SK-N-SH (cell line): ENCODE measurements around the gene TARS3.

ENCODE experiments used
- CHD2 ChIP-seq: fragments of 150-350 bp; IDR thresholded peaks from 2 replicates; pipeline ENCODE4 v1.6.1; 2018; ENCODE audit warnings: low read length; ENCODE audit not compliant: partially characterized antibody
- CTCF ChIP-seq: fragments of 200-600 bp; sonication (generic); IDR thresholded peaks from 2 replicates; pipeline ENCODE4 v1.6.1; 2017; ENCODE audit warnings: antibody characterized with exemption, mild to moderate bottlenecking, moderate library complexity
- EP300 ChIP-seq, 2 experiments: IDR thresholded peaks; 2 replicates each; pipeline versions ENCODE4 v1.4.0 to v1.6.1; 2012; ENCODE audit warnings: borderline replicate concordance in 1 of 2, low read depth in 1 of 2, low read length in 1 of 2
- EZH2phosphoT487 ChIP-seq: fragments of 200-600 bp; sonication (generic); IDR thresholded peaks from 2 replicates; pipeline ENCODE4 v1.6.1; 2017; ENCODE audit warnings: low read depth, mixed run types, mild to moderate bottlenecking, antibody characterized with exemption, moderate library complexity, borderline replicate concordance
- MXI1 ChIP-seq: IDR thresholded peaks from 2 replicates; pipeline ENCODE4 v1.6.1; 2012; ENCODE audit warnings: mild to moderate bottlenecking, low read depth, low read length, improper control_type of control experiment
- REST ChIP-seq: IDR thresholded peaks from 2 replicates; pipeline ENCODE4 v1.6.1; 2012; ENCODE audit warnings: mild to moderate bottlenecking, low read depth, low read length, moderate library complexity
- RXRA ChIP-seq: IDR thresholded peaks from 2 replicates; pipeline ENCODE4 v1.4.0; 2012; ENCODE audit warnings: low read depth, mild to moderate bottlenecking, borderline replicate concordance
- SMC3 ChIP-seq: IDR thresholded peaks from 2 replicates; pipeline ENCODE4 v1.6.1; 2012; ENCODE audit warnings: low read depth, low read length, improper control_type of control experiment

GRCh38 chr15:101610611-101611000, 113.7 kb downstream of the TARS3 start:
- TF ChIP-seq EZH2phosphoT487, result no peak
- TF ChIP-seq EP300 (IDR thresholded peaks at IDR 0.05; ENCODE audit: borderline replicate concordance in 1 of 2, low read depth in 1 of 2, low read length in 1 of 2), result no peak
- no peak for TF ChIP-seq CTCF
- no peak for TF ChIP-seq MXI1
- no peak for TF ChIP-seq CHD2
- no peak for TF ChIP-seq SMC3
- TF ChIP-seq RXRA, result no peak
- no peak for TF ChIP-seq REST
